Suppressor macrophage treated with lipopolysaccharide for 4 hours (primary cell): ENCODE results near the gene JUND.

Experiments used
- DNase-seq: peaks from one replicate; pipeline ENCODE4 v3.0.0-alpha.2; 2020

The JUND gene

DNA sequence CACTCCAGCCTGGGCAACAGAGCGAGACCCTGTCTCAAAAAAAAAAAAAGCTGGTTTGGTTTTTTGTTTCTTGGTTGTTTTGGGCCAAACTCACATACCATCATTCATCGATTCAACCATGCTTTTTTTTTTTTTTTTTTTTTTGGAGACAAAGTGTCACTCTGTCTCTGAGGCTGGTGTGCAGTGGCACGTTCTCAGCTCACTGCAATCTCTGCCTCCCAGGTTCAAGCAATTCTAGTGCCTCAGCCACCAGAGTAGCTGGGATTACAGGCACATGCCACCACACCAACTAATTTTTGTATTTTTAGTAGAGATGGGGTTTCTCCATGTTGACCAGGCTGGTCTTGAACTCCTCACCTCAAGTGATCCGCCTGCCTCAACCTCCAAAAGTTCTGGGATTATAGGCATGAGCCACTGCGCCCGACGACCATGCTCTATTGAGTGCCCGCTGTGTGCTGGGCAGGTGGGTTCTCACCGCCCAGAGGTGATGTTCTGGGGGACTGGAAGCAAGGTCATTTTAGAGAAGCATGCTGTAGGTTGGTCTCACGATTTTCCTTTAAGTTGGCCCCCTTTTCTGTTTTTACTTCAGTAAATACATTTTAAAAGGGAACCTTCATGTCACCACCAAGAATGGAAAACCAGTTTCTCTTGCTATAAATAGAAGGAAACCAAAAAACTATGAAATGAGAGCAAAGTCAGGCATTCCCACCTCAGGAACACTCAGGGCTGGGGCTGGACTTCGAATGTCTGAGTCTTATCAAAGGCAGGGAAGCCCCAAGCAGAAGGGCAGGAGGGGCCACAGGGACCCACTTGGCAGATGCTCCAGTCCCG is 8.3 kb upstream of the JUND start:
- DNase-seq: no peak

DNA sequence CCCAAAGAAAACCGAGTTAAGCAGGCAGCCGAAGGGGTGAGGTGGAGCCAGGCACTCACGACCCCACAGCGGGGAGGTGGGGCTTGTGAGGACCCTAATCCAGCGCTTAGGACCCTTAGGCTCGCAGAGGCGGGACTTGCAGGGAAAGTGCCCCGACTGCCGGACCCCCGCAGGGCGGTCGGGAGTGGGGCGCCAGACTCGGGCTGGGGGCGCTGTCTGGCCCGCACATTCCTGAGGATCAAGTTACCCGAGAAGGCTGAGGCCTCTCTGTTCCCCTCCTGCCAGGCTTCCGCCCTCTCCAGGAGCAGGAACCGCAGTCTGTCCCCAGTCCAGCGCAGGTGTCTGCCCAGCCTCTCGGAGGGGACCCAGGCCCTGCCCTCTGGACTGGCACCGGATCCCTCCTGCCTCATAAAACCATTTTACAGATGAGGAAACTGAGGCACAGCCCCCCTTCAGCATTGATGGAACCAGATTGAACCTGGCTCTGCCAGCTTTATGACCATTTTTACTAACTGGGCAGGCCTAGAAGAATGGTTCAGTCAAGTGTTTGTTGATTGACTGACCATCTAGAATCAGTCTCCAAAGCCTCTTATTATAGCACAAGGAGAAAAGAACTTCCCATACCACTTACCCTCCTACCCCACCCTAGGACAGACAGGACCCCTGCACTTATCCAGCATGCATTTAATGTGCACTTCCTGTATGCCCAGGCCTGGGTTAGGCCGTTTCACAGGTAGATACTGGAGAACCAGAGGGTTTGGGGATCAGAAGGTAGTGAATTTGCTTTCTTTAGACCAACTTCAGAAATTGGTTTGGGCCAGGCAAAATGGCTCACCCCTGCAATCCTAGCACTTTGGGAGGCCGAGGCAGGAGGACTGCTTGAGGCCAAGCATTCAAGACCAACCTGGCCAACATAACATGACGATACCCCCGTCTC is 6.7 kb upstream of the JUND start:
- DNase-seq: no peak

DNA sequence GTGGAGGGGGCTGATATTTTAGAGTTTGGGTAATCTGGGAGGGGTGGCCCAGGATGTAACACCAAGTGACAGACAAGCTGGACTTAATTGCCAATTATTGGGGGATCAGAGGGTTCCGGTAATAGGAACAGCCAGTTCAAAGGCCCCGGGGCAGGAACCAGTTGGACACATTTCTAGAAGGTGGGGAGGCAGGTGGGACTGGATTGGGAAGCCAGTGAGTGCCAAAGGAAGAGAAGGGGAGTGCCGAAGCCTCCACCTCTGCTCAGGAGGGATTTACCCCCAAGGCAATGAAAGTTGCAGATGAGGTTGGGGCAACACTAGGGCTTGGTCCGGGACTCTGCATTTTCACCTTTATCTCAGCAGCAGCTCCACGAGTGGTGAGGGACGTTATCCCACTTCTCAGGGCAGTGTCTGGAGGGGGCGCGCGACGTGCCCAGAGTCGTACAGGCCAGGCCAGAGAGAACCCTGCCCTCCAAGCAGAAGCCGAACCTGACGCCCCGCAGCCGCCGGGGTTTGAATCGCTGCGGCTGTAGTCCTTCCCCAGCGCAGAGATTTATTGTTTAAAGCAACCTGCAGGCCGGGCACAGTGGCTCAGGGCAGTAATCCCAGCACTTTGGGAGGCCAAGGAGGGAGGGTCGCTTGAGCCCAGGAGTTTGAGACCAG is 5.7 kb upstream of the JUND start:
- no peak for DNase-seq

DNA sequence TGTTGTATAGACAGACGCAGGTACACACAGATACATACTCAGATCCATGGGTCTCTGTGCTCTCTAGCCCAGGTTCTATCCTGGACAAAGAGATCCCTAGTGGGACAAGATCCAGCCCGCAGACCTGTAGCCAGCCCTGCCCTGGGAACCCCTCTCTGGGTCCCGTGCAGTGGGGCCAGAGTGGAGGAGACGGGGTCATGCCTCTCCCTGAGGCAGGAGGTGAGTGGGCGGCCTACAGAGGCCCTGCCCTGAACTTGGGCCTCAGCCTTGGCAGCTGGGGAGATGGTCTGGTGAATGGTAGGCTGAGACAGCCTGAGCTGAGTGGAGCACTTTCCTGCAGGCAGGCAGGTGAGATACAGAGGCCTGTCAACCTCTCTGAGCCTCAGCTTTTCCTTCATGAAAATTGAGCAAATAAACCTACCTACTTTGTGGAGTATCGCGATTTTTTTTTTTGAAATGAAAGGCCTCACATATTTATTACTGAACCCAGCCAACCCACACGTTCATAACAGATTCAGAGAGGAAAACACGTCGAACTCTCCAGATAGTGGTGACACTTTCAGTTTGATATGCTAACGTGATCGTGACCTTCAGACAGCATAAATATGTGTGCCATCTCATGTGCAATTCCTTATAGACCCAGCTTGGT is 3.4 kb upstream of the JUND start:
- no peak for DNase-seq

DNA sequence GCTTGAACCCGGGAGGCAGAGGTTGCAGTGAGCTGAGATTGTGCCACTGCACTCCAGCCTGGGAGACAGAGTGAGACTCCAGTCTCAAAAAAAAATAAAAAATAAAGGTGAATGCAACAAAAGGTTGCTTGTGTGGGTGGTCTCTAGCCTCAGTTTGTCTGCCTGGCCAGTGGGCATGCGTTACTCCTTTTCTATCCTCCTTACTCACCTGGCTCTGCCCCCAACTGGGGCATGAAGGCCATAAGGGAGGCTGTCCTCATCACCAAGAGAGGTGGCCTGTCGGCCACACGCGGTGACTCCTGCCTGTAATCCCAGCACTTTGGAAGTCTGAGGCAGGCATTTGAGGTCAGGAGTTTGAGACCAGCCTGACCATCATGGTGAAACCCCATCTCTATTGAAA is 1.9 kb upstream of the JUND start:
- DNase-seq: no peak

DNA sequence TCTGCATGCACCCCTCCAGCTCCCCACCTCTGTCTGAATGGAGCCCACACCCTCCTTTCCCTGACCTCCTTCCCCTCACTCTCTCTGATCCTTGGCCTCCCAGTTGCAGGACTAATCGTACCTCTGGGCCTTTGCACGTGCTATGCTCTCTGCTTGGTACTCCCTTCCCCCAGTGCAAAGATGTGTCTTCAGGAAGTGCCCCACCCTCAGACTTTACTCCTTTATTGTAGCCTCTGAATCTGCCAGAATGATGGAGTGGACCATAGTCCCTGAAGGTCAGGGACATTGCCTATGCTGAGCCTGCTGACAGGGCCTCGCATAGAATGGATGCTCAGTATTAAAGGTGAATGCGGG is 1.3 kb upstream of the JUND start:
- DNase-seq: no peak

DNA sequence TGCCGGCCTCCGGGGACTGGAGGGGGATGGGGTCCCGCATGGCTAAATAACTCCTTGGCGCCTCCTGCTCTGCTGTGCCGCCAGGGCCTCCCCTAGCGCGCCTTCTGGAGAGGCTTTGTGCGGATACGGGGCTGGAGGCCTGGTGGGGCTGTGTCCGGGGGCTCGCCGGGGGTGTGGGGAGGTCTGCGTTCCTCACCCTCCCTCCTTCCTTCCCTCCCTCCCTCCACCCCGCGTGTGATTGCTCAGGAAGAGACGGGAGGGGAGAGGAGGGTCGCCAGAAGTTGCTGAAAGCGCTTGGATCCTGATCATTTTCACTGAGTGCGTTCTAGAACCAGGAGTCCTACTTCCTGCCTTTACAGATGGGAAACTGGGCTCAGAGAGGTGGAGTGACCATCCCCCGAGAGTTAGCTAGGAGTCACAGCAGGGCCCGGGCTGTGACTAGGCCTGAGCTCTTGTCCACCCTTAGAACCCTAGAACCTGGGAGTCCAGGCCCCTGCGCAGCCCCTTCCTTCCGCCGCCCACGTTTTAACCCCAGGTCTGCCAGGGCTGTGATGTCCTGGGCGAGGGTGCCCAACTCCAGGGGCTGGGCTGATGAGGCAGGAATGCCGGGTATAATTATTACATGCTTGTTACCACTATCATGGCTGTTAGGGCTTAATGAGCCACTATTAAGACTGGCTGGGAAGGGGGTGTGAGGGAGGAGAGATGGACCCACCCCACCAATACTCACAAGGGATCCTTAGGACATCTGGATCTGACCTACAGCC is 782 bp upstream of the JUND start:
- DNase-seq: peak; percentile 44

DNA sequence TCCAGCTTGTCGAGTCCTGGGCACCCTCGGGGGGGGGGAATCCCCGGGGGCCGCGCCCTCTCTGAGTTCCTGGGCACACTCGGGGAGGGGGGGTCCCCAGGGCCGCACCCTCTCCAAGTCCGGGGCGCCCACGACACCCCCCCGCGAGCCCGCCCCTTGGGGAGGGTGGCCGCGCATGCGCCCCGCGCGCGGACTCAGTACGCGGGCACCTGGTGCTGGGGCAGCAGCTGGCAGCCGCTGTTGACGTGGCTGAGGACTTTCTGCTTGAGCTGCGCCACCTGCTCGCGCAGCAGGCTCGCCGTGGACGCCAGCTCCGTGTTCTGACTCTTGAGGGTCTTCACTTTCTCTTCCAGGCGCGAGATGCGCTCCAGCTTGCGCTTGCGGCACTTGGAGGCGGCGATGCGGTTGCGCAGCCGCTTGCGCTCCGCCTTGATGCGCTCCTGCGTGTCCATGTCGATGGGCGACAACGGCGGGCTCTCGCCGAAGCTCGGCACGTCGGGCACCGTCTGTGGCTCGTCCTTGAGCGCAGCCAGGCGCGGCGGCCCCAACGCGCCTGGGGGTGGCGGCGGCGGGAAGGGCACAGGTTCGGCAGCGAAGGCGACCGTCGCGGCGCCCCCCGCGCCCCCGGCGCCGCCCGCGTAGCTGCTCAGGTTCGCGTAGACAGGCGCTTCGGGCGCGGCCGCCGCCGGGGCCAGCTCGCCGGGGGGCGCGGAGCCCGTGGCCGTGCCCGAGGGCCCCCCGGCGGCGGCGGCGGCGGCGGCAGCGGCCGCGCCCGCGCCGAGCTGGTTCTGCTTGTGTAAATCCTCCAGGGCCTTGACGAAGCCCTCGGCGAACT is 958 bp downstream of the JUND start:
- peak; percentile 78 for DNase-seq

DNA sequence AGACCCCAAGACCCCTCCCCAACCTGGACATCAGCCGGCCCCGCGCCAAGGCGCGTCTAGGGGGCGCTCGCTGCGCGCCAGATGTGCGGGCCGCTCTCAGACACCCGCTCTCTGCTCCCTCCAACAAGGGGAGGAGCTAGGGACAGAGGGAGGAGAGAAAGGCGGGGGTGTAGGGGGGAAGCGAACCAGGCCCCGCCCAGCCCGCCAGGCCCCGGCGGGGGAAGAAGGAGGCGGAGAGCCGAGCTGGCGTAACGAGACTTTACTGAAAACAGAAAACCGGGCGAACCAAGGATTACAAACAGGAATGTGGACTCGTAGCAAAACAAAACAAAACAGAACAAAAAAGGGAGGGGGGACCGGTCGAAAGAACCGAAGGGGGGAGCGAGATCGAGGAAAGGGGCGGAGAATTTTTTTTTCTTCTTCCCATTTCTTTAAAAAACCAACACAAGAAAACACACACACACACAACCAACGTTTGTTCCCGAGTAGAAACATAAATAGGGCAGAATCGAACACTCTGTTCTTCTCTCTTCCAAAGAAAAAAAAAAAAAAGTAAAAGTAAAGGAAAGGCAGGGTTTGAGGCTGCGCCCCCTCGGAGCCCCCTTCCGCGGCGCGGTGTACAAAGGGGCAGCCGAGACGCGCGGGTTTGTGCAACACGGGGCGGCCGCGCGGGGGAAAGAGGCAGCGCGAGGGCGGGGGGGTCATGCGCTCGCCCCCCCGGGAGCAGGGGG is 1.7 kb downstream of the JUND start:
- DNase-seq: peak; percentile 98

DNA sequence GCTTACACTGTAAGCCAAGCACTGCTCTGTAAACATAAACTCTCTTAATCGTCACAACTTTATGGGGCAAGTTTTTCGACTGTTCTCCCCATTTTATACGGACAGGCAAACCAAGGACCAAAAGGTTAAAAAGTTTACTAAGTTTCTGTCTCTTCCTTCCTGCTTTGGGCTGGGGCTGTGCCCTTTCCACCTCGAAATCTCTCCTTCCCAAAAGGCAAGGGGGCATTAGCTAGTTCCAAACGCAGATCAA is 2.2 kb downstream of the JUND start:
- DNase-seq: no peak

DNA sequence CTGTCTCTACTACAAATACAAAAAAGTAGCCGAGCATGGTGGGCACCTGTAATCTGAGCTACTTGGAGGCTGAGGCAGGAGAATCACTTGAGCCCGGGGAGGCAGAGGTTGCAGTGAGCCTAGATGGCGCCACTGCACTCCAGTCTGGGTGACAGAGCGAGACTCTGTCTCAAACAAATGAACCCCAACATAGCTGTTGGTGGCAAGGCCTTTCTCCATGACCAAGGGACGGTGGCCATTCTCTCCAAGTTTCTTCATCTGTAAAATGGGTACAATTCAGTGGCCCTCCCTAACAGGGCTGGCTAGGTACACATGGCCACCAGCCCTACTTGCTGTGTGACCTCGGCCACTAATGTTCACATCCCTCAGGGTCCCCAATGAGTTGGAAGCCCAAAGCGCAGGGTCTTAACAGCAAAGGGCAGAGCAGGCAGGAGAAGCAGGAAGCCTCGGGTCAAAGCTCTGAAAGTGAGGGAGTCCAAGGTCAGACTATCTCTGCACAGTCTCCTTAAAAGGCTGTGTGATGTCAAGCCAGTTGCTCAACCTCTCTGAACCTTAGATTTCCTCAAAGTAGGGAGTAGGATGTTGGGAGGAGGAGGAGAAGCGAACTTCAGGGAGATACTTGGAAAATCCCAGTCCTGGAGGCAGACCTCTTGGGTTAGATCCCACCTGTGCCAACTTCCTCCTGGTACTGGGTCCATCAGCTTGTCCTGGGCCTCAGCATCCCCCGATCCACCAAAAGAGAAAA is 2.7 kb downstream of the JUND start:
- DNase-seq: no peak

DNA sequence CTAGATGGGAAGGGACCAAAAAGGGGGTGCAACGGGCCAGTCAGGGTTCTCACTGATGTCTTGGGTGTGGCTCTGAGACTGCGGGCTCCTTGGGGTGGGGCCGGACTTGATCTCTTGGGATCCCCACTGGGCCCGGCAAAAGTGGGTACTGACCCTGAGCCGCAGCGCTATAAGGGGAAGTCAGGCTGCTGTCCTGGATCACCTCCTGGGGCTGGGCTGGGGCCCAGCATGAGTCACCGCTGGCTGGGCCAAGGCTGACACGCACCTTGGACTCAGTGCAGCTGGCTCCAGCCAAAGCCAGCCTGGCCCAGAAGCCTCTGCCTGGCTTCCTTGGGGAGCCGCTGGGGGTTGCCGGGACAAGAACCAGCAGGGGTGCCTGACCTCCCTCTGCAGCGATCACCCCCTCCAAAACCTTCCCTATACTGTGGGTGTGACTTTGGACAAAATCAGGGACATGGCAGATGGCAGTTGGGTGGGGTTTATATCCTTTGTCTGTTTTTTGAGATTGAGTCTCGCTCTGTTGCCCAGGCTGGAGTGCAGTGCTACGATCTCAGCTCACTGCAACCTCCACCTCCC is 6.6 kb downstream of the JUND start:
- peak; percentile 70 for DNase-seq

DNA sequence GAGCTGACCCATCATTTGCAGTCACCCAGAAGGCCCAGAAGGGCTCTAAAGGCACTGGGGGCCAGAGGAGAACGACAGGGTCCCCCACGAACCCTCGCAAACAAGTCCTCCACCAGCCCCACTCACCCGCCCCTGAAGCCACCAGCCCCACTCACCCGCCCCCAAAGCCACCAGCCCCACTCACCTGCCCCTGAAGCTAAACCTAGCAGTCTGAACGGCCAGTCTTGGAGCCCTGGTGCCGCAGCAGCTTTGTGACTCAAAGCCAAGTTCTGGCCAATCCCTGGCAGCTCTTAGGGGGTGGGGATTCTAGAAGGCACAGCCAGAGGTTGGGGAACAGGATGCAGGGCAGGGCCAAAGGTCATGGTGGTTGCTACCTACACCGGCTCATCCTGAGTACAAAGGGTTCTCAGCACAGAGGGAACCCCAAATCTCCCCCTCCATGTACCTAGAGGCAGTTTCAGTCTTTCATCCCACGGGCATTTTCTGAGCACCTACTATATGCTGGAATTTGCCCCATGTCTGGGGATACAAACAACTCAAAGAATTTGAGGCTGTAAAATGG is 7.1 kb downstream of the JUND start, which contains the start of gene IQCN:
Gene IQCN (minus strand): TSS at position 234 of the 562 bp plus-strand sequence. CDS start 4,974 bp downstream, outside the sequence.
- no peak for DNase-seq

DNA sequence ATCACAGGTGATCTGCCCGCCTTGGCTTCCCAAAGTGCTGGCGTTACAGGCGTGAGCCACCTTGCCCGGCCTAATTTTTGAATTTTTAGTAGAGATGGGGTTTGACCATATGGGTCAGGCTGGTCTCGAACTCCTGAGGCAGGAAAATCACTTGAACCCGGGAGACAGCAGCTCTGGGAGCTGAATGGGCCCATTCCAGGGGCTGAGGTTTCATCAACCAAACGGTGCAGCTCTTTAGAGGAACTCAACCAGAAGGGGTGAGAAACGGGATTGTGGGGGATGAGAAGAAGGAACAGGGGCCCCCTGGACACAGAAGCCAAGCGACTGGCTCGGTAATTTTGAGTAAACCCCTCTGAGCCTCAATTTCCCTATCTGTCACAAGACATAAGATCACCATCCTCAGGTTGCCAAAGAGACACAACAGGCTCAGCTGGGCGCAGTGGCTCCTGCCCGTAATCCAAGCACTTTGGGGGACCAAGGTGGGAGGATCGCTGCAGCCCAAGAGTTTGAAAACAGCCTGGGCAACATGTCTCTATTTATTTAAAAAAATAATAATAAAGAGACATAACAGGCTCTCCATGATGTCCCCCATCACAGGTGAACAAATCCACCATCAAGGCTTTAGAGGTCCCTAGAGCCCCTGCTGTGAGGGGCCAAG is 7.7 kb downstream of the JUND start:
- no peak for DNase-seq

DNA sequence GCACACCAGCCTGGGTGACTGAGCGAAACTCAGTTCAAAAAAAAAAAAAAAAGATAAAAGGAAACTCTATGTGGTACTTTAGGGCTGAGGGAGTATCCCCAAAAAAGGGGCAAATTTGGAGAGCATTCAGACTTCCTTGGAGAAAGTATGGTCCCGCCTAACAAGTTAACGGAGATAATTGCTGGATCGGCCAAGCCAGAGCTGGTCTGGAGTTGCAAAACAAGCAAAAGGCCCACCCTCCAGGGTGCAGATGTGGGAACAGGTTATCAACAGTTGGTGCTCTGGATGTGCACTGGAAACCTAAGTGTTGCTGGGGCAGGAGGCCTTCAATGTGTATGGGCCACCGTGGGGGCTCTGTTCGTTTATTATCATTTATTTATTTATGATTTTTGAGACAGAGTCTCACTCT is 10.0 kb downstream of the JUND start:
- no peak for DNase-seq

DNA sequence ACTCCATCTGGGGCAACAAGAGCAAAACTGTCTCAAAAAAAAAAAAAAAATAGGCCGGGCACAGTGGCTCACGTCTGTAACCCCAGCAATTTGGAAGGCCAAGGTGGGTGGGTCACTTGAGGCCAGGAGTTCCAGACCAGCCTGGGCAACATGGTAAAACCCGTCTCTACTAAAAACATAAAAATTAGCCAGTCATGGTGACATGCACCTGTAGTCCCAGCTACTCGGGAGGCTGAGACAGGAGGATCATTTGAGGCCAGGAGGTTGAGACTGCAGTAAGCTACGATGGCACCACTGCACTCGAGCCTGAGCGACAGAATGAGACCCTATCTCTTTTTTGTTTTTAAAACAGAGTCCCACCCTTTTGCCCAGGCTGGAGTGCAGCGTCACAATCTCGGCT is 11.1 kb downstream of the JUND start:
- no peak for DNase-seq

DNA sequence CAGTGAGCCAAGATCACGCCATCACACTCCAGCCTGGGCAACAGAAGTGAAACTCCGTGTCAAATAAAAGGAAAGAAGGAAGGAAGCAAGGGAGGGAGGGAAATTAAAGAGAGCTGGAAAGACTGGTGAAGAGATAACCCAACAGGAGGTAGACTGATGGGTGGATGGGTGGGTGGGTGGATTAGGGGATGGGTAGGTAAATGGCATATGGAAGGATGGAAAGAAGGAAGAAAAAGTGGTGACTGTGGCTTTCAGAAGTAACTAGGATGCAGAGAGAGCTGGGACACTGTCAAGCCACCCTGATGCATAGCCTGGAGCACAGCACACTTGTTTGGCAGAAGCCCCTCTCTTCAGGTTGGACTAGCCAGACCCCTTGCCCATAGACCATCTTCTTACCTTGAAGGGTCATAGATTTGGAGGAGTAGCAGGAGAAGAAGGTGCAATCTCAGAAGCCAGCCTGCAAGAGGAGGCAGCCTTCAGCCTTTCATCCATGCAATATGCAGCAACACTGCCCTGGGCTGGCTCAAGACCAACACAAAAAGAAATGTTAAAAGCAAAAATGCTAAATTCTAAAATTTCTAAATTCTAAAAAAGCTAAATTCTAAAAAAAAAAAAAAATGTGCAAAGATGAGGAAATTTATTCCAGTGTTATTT is 12.2 kb downstream of the JUND start:
- DNase-seq: no peak
